Mesendoderm (in vitro differentiated cells): ENCODE results near the gene HOXD1.

Source experiments
- DNase-seq: peaks from one replicate; pipeline ENCODE4 v3.0.0; 2013
- H2AK5ac ChIP-seq: 2 replicates; pipeline ENCODE4 v1.6.1; 2013; ENCODE audit warnings: low read length, inconsistent platforms
- H2BK120ac ChIP-seq: 2 replicates; pipeline ENCODE4 v1.6.1; 2013; ENCODE audit warnings: low read depth, mild to moderate bottlenecking, low read length, moderate library complexity, mixed read lengths
- H2BK15ac ChIP-seq: replicated peaks from 2 replicates; pipeline ENCODE4 v1.6.1; 2013; ENCODE audit warnings: low read depth, mild to moderate bottlenecking, moderate library complexity
- H2BK5ac ChIP-seq: 2 replicates; pipeline ENCODE4 v1.6.1; 2013; ENCODE audit warnings: low read length, inconsistent platforms
- H3K18ac ChIP-seq: 2 replicates; pipeline ENCODE4 v1.6.1; 2013; ENCODE audit warnings: mild to moderate bottlenecking, low read length, mixed read lengths
- H3K23ac ChIP-seq: one replicate; pipeline ENCODE4 v1.6.1; 2013; ENCODE audit warnings: low read length
- H3K27ac ChIP-seq: 2 replicates; pipeline ENCODE4 v1.5.1; 2013; ENCODE audit warnings: low read depth, mild to moderate bottlenecking, inconsistent platforms, low read length, moderate library complexity
- H3K27me3 ChIP-seq: 2 replicates; pipeline ENCODE4 v1.6.1; 2013; ENCODE audit warnings: low read length, control low read depth, mild to moderate bottlenecking, inconsistent platforms; ENCODE audit not compliant: insufficient read depth, poor library complexity
- H3K36me3 ChIP-seq: 2 replicates; pipeline ENCODE4 v1.6.1; 2013; ENCODE audit warnings: low read length, inconsistent platforms; ENCODE audit not compliant: control insufficient read depth, insufficient read depth
- H3K4ac ChIP-seq: one replicate; pipeline ENCODE4 v1.6.1; 2013; ENCODE audit warnings: low read depth, mild to moderate bottlenecking, low read length, moderate library complexity
- H3K4me1 ChIP-seq: 2 replicates; pipeline ENCODE4 v1.6.1; 2013; ENCODE audit warnings: low read depth, low read length, inconsistent platforms; ENCODE audit not compliant: control insufficient read depth
- H3K4me2 ChIP-seq: 2 replicates; pipeline ENCODE4 v1.6.1; 2013; ENCODE audit warnings: low read length
- H3K4me3 ChIP-seq: 2 replicates; pipeline ENCODE4 v1.5.1; 2013; ENCODE audit warnings: mild to moderate bottlenecking, low read length
- H3K56ac ChIP-seq: one replicate; pipeline ENCODE4 v1.6.1; 2013; ENCODE audit warnings: low read length
- H3K79me1 ChIP-seq: 2 replicates; pipeline ENCODE4 v1.6.1; 2013; ENCODE audit warnings: low read length, inconsistent platforms
- H3K79me2 ChIP-seq: 2 replicates; pipeline ENCODE4 v1.6.1; 2013; ENCODE audit warnings: mild to moderate bottlenecking, low read length; ENCODE audit not compliant: control insufficient read depth, insufficient read depth
- H3K9ac ChIP-seq: 2 replicates; pipeline ENCODE4 v1.6.1; 2013; ENCODE audit warnings: low read length, inconsistent platforms
- H4K5ac ChIP-seq: one replicate; pipeline ENCODE4 v1.6.1; 2013; ENCODE audit warnings: low read length
- H4K8ac ChIP-seq: one replicate; pipeline ENCODE4 v1.6.1; 2013; ENCODE audit warnings: low read depth, mild to moderate bottlenecking, control low read depth, low read length, moderate library complexity
- WGBS: extraction: QIAGEN DNeasy Blood & Tissue Kit; methylation state at CpG from one replicate; pipeline ENCODE4 v1.1.7; 2013; ENCODE audit warnings: low lambda C conversion rate, missing lambda C conversion rate; ENCODE audit not compliant: insufficient coverage; ENCODE audit errors: extremely low coverage; 5-methylcytosine and 5-hydroxymethylcytosine counted together

The HOXD1 gene

GRCh38 chr2:176199902-176200301 is 11.4 kb downstream of the HOXD1 start:
- H3K4me1 ChIP-seq: no peaks in the 10 kb centered on the region
- no peak overlapping the region for H3K27ac ChIP-seq
- no peak overlapping the region for H3K18ac ChIP-seq
- no peaks in the 10 kb centered on the region for H3K36me3 ChIP-seq
- H3K4ac ChIP-seq: no peak overlapping the region
- H3K79me2 ChIP-seq: no peaks in the 10 kb centered on the region
- H4K8ac ChIP-seq: no peak overlapping the region
- H2BK5ac ChIP-seq: no peak overlapping the region
- no peak overlapping the region for H3K4me2 ChIP-seq
- H2AK5ac ChIP-seq: no peak overlapping the region
- no peak overlapping the region for H3K4me3 ChIP-seq
- no peak overlapping the region for H4K5ac ChIP-seq
- H3K23ac ChIP-seq: no peak overlapping the region
- no peak overlapping the region for H2BK15ac ChIP-seq
- no peak for DNase-seq
- no peaks in the 10 kb centered on the region for H3K27me3 ChIP-seq
- no peak overlapping the region for H3K56ac ChIP-seq
- H3K79me1 ChIP-seq: no peaks in the 10 kb centered on the region
- H3K9ac ChIP-seq: no peak overlapping the region
- H2BK120ac ChIP-seq: no peak overlapping the region

DNA sequence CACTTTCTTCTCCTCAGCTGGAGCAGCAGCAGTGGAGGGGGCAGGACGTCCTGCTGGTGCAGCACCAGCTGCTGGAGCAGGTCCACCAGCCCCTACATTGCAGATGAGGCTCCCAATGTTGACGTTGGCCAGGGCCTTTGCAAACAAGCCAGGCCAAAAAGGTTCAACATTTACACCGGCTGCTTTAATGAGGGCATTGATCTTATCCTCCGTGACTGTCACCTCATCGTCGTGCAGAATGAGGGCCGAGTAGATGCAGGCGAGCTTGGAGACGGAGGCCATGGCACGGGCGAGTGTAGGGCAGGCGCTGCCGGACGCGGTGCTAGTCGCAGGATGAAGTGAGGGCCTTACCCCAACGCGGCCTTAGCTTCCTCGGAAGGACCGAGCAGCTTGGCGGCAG is 12.5 kb downstream of the HOXD1 start:
- no peaks in the 10 kb centered on the region for H3K27me3 ChIP-seq
- no peak overlapping the region for H2BK5ac ChIP-seq
- no peak overlapping the region for H3K4me2 ChIP-seq
- no peak overlapping the region for H3K56ac ChIP-seq
- no peak overlapping the region for H2BK120ac ChIP-seq
- H4K8ac ChIP-seq: no peak overlapping the region
- no peak overlapping the region for H3K18ac ChIP-seq
- H3K4me1 ChIP-seq: no peaks in the 10 kb centered on the region
- no peak overlapping the region for H3K4me3 ChIP-seq
- no peak overlapping the region for H3K23ac ChIP-seq
- DNase-seq: no peak
- H3K4ac ChIP-seq: no peak overlapping the region
- no peaks in the 10 kb centered on the region for H3K79me1 ChIP-seq
- no peak overlapping the region for H2AK5ac ChIP-seq
- H3K36me3 ChIP-seq: no peaks in the 10 kb centered on the region
- H3K79me2 ChIP-seq: no peaks in the 10 kb centered on the region
- no peak overlapping the region for H3K27ac ChIP-seq
- no peak overlapping the region for H4K5ac ChIP-seq
- no peak overlapping the region for H3K9ac ChIP-seq
- H2BK15ac ChIP-seq: no peak overlapping the region
- no CpG with 5 or more reads among the region's 21 CpGs for WGBS

DNA sequence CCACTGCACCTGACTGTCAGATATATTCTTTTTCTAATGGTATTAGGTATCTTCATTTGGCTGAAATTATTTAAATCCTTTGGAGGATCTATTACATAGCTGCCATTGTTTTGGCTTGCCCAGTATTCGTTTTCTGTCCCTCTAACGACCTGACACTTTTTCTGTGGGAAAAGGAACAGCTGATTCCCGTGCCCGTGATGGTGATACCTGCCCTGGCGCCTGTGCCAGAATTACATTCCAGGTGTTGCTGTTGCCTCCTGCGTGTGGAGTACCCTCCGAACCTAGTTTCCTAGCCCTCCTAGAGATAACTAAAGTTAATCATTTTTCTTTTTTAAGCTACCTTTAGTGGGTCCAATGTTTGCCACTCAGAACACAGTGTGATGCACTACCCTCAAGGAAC is 14.0 kb downstream of the HOXD1 start:
- H3K79me1 ChIP-seq: no peaks in the 10 kb centered on the region
- H3K36me3 ChIP-seq: no peaks in the 10 kb centered on the region
- no peaks in the 10 kb centered on the region for H3K4me1 ChIP-seq
- H3K18ac ChIP-seq: no peak overlapping the region
- DNase-seq: no peak
- H3K4me2 ChIP-seq: no peak overlapping the region
- no peak overlapping the region for H3K56ac ChIP-seq
- no peak overlapping the region for H2AK5ac ChIP-seq
- H3K4me3 ChIP-seq: no peak overlapping the region
- no peak overlapping the region for H3K9ac ChIP-seq
- H3K79me2 ChIP-seq: no peaks in the 10 kb centered on the region
- H4K5ac ChIP-seq: no peak overlapping the region
- H2BK5ac ChIP-seq: no peak overlapping the region
- WGBS: no CpG with 5 or more reads among the region's 7 CpGs
- H3K27ac ChIP-seq: no peak overlapping the region
- H3K23ac ChIP-seq: no peak overlapping the region
- H2BK120ac ChIP-seq: no peak overlapping the region
- H3K27me3 ChIP-seq: no peaks in the 10 kb centered on the region
- H4K8ac ChIP-seq: no peak overlapping the region
- no peak overlapping the region for H3K4ac ChIP-seq
- no peak overlapping the region for H2BK15ac ChIP-seq

DNA sequence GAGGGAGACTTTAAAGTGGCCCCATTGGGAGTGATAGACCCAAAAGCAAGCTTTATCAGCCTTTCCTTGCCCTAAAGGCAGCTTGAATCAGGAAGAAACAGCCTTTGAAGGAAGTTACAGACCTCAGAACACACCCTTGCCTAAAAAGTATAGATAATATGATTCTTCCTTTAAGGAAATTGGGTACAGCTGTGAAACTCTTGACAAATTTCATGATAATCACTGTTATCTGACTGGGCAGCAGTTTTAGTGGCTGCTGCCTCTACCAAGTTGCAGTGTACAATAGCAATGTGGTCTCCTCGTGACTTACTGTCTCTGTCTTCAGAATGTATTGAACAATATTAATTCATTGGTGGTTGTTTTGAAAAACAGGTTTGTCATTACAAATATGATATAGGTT is 16.7 kb downstream of the HOXD1 start:
- Histone ChIP-seq H3K4me1 (no peaks in the 10 kb centered on the region), H3K4me3 (no peak overlapping the region), H4K8ac (no peak overlapping the region), H4K5ac (no peak overlapping the region), H3K4me2 (no peak overlapping the region), H3K27ac (no peak overlapping the region), H3K9ac (no peak overlapping the region), H2BK5ac (no peak overlapping the region), H3K56ac (no peak overlapping the region), H3K18ac (no peak overlapping the region), H3K23ac (no peak overlapping the region), H2AK5ac (no peak overlapping the region), H3K27me3 (no peaks in the 10 kb centered on the region), H2BK120ac (no peak overlapping the region), H3K79me1 (no peaks in the 10 kb centered on the region), H3K79me2 (no peaks in the 10 kb centered on the region), H2BK15ac (no peak overlapping the region), H3K36me3 (no peaks in the 10 kb centered on the region), H3K4ac (no peak overlapping the region)
- no peak for DNase-seq
- no CpG with 5 or more reads among the region's 1 CpG for WGBS

DNA sequence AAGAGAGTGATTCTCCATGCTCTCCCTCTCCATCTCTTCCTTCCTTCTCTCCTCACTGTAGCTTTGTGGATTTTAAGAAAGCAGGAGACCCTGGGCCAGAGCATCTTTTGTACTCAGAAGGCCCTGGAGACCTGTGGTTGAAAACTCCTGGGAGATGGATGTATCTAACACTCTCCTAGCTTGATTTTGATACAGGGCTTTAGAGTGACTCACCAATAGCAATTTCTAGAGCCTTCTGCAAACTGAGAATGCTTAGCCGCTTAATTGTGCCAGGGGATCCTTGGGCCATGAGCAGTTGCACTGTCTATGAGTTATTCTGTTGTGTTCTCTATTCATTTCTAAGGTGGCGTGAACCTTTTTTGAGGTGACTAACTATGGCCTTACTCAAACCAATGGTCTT is 17.7 kb downstream of the HOXD1 start:
- Histone ChIP-seq H2BK120ac (no peak overlapping the region), H3K79me2 (no peaks in the 10 kb centered on the region), H2BK15ac (no peak overlapping the region), H3K18ac (no peak overlapping the region), H3K79me1 (no peaks in the 10 kb centered on the region), H3K9ac (no peak overlapping the region), H3K4ac (no peak overlapping the region), H3K4me1 (no peaks in the 10 kb centered on the region), H2BK5ac (no peak overlapping the region), H4K5ac (no peak overlapping the region), H3K23ac (no peak overlapping the region), H4K8ac (no peak overlapping the region), H2AK5ac (no peak overlapping the region), H3K56ac (no peak overlapping the region), H3K27ac (no peak overlapping the region), H3K36me3 (no peaks in the 10 kb centered on the region), H3K27me3 (no peaks in the 10 kb centered on the region), H3K4me2 (no peak overlapping the region), H3K4me3 (no peak overlapping the region)
- DNase-seq: no peak
- no CpG with 5 or more reads among the region's 2 CpGs for WGBS

DNA sequence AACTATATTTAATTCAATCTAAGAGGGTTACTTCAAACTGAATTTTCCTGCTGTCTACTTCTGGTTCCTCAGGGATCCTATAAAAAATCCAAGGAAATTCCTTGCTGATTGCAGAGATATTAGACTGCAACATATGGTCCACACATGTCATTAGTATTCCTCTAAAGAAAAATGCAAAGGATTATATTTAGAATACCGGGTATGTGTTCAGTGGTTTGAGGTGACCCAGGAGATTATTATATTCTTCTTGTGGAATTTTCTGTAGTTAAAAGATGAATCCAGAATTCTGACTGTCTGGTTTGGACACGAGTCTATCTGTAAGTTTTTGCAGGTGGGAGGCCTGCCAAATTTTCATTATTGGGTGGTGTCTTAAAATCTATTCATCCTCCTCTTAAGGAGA is 18.2 kb downstream of the HOXD1 start:
- no peak overlapping the region for H3K4me2 ChIP-seq
- no peak overlapping the region for H3K4me3 ChIP-seq
- no peaks in the 10 kb centered on the region for H3K36me3 ChIP-seq
- DNase-seq: no peak
- H3K4ac ChIP-seq: no peak overlapping the region
- no peak overlapping the region for H4K8ac ChIP-seq
- no peaks in the 10 kb centered on the region for H3K79me2 ChIP-seq
- WGBS: no CpG with 5 or more reads among the region's 2 CpGs
- no peaks in the 10 kb centered on the region for H3K79me1 ChIP-seq
- H3K23ac ChIP-seq: no peak overlapping the region
- H3K27me3 ChIP-seq: no peaks in the 10 kb centered on the region
- H2BK15ac ChIP-seq: no peak overlapping the region
- H2AK5ac ChIP-seq: no peak overlapping the region
- H3K18ac ChIP-seq: no peak overlapping the region
- no peaks in the 10 kb centered on the region for H3K4me1 ChIP-seq
- no peak overlapping the region for H3K27ac ChIP-seq
- H3K9ac ChIP-seq: no peak overlapping the region
- no peak overlapping the region for H3K56ac ChIP-seq
- no peak overlapping the region for H4K5ac ChIP-seq
- H2BK5ac ChIP-seq: no peak overlapping the region
- H2BK120ac ChIP-seq: no peak overlapping the region
